GM18502 (cell line): ENCODE results near the gene UFL1.
"Not testable (repeated sequence)": the region's sequence is repeated elsewhere in the genome, so short reads cannot be mapped to it uniquely, and the experiment has no call there.

Experiments used
- ATAC-seq: cut with Tn5 transposase; IDR thresholded peaks from one replicate; pipeline ENCODE4 v1.9.1; 2021; ENCODE audit warnings: mild to moderate bottlenecking; ENCODE audit not compliant: unreplicated experiment, poor library complexity

The UFL1 gene

GRCh38 chr6:96521644-96522464 lies at the start of gene UFL1:
UFL1 (plus strand) TSS chr6:96521806; CDS start chr6:96521874, 68 bp downstream.
- ATAC-seq: peak; percentile 96

GRCh38 chr6:96472291-96472690 lies 49.3 kb upstream of the UFL1 start:
- ATAC-seq: not testable (repeated sequence)

GRCh38 chr6:96478695-96479094 lies 42.9 kb upstream of the UFL1 start:
- no peak for ATAC-seq

GRCh38 chr6:96491926-96492325 lies 29.7 kb upstream of the UFL1 start:
- ATAC-seq: no peak

GRCh38 chr6:96499781-96500180 lies 21.8 kb upstream of the UFL1 start:
- ATAC-seq: no peak

GRCh38 chr6:96502915-96503314 lies 18.7 kb upstream of the UFL1 start:
- no peak for ATAC-seq

- no peak for ATAC-seq
Observed at GRCh38 chr6:96505363-96505762, 16.2 kb upstream of the UFL1 start.

GRCh38 chr6:96509281-96509680 lies 12.3 kb upstream of the UFL1 start:
- no peak for ATAC-seq

- no peak for ATAC-seq
Observed at GRCh38 chr6:96520171-96521115, 1.2 kb upstream of the UFL1 start.

- ATAC-seq: peak; percentile 24
Observed at GRCh38 chr6:96521306-96521643, 331 bp upstream of the UFL1 start.

GRCh38 chr6:96522465-96523009 lies 931 bp downstream of the UFL1 start:
- ATAC-seq: peak; percentile 39

- ATAC-seq: no peak
Observed at GRCh38 chr6:96528193-96528592, 6.6 kb downstream of the UFL1 start.

- peak; percentile 56 for ATAC-seq
Observed at GRCh38 chr6:96532399-96532798, 10.8 kb downstream of the UFL1 start.

- ATAC-seq: no peak
Observed at GRCh38 chr6:96537726-96538125, 16.1 kb downstream of the UFL1 start.

- peak; percentile 72 for ATAC-seq
Observed at GRCh38 chr6:96542702-96543101, 21.1 kb downstream of the UFL1 start.

GRCh38 chr6:96545882-96546281 lies 24.3 kb downstream of the UFL1 start:
- no peak for ATAC-seq

- ATAC-seq: no peak
Observed at GRCh38 chr6:96547654-96548053, 26.0 kb downstream of the UFL1 start.

GRCh38 chr6:96554558-96554957 lies 33.0 kb downstream of the UFL1 start:
- ATAC-seq: no peak

GRCh38 chr6:96559740-96560139 lies 38.1 kb downstream of the UFL1 start:
- ATAC-seq: not testable (repeated sequence)

- ATAC-seq: no peak
Observed at GRCh38 chr6:96562886-96563285, 41.3 kb downstream of the UFL1 start, which contains the start of gene FHL5. FHL5 (plus strand) TSS chr6:96563128; CDS start chr6:96603614, 40,486 bp downstream.

- ATAC-seq: no peak
Observed at GRCh38 chr6:96563853-96564252, 42.2 kb downstream of the UFL1 start.
